Activated CD8-positive, alpha-beta memory T cell treated with anti-CD3 and anti-CD28 coated beads, Interleukin-2, amount 50 U/mL, for 1 hour (primary cell): ENCODE measurements around the gene DPP4.
"Not testable (repeated sequence)": the region's sequence is repeated elsewhere in the genome, so short reads cannot be mapped to it uniquely, and the experiment has no call there.

Source experiments
- DNase-seq: peaks from one replicate; pipeline ENCODE4 v3.0.0-alpha.2; 2020; ENCODE audit errors: extremely low read depth

DPP4 gene

GRCh38 chr2:161991991-161992390 is 82.0 kb downstream of the DPP4 start:
- DNase-seq: no peak

- no peak for DNase-seq
These were observed 83.3 kb downstream of the DPP4 start for GRCh38 chr2:161990741-161991140.

DNA sequence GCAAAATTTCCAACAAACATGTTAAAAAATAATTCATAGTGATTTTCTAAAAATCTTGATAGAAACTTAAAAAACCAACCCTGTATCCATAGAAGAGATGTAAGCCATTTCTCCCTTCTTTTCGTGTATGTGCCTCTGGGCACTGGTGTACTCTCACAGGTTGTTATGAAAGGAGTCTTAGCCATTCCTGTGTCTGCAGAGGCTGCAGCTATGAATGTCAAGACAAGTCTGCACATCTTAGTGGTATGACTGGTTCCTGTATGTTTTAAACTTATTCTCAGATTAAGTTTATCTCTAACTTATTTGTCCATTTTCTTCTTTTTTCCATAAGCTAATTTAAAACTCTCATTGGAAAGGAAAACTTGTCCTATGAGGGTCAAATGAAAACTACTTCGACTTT is 84.0 kb downstream of the DPP4 start:
- DNase-seq: no peak

GRCh38 chr2:161988589-161988988 is 85.4 kb downstream of the DPP4 start:
- DNase-seq: no peak

- DNase-seq: no peak
These were observed 86.7 kb downstream of the DPP4 start for GRCh38 chr2:161987311-161987710.

DNA sequence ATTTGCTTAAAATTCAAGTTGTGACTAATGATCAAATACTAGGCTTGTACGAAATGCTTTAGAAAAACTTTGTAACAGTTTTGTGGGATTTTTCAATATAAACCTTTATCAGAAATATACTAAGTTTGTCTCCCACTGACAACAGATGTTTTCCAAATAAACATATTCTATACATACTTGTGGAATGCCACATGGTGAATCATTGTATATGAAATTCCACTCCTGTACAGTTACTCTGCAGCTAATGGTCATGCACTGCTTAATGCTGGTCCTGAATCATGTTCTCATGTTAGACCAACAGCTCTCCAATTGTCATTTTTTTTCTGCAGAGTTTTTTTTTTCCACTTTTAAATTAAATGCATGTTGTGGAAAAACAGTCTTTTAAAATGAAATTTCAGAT is 90.1 kb downstream of the DPP4 start:
- DNase-seq: no peak

- no peak for DNase-seq
These were observed 90.7 kb downstream of the DPP4 start for GRCh38 chr2:161983331-161983651.

GRCh38 chr2:161982548-161983330 is 91.3 kb downstream of the DPP4 start:
- no peak for DNase-seq

GRCh38 chr2:161981679-161982250 is 92.2 kb downstream of the DPP4 start:
- DNase-seq: no peak

DNA sequence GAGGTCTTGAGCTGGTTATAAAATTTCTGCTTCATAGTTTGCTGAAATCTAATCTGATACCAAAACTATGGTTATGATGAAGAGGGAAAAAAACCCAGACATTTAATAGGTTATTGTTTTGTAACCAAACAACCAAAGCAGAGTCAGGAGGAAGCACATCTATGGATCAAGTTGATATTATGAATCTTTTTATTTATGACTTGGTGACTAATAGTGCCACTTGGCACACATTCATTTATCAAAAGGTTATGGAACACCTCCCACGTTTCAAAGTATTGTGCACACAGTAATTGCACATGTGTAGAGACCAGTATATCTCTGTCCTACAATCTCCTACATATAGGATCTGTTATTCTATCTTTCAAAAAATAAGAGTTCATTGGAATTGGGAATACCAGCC is 93.0 kb downstream of the DPP4 start:
- no peak for DNase-seq

DNA sequence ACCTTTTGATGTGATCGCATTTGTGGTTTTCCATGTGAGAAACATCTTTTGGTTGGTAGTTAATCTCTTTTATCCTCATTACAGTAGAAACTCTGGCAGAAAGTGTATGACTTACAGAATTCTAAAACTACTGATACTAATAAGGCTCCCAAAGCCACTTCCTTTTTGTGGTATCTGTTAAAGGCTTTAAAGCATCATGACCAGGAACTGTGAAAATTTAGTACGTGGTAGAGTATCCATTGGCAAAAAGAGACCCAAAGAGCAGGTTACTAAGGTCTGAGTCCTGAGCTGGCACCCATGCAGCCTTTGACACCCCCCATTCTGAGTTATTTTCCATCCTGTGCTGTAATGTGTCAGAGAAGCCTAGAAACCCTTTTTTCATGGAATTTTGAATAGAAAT is 94.5 kb downstream of the DPP4 start:
- no peak for DNase-seq

GRCh38 chr2:161977926-161978325 is 96.1 kb downstream of the DPP4 start:
- not testable (repeated sequence) for DNase-seq

DNA sequence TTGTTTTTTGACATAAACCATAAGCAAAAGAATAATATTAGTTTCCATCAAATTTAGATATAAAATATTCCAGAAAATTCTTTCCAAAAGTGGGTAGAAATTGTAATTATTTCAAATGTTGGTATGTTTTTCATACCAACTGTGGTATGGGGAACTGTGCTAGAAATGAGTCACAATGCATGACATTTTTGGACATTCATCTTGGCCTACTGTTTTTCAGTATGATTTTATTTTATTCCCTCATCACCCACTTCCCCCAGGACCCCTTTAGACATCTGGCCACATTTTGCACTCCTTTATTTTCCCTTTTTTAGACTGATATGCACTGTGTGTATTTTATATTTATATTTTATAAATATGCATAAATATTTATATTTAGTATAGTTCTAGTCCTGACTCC is 97.1 kb downstream of the DPP4 start:
- no peak for DNase-seq

GRCh38 chr2:161976295-161976694 is 97.7 kb downstream of the DPP4 start:
- DNase-seq: no peak

- DNase-seq: no peak
These were observed 98.2 kb downstream of the DPP4 start for GRCh38 chr2:161975813-161976160.

GRCh38 chr2:161975062-161975812 is 98.8 kb downstream of the DPP4 start:
- no peak for DNase-seq

- DNase-seq: no peak
These were observed 99.6 kb downstream of the DPP4 start for GRCh38 chr2:161974461-161974860.

GRCh38 chr2:161972866-161973265 is 101.1 kb downstream of the DPP4 start:
- no peak for DNase-seq

- DNase-seq: no peak
These were observed 101.8 kb downstream of the DPP4 start for GRCh38 chr2:161972232-161972631.

GRCh38 chr2:161971551-161971950 is 102.5 kb downstream of the DPP4 start:
- DNase-seq: no peak

GRCh38 chr2:161969159-161969558 is 104.9 kb downstream of the DPP4 start:
- no peak for DNase-seq

- no peak for DNase-seq
These were observed 108.0 kb downstream of the DPP4 start for GRCh38 chr2:161965994-161966393.

DNA sequence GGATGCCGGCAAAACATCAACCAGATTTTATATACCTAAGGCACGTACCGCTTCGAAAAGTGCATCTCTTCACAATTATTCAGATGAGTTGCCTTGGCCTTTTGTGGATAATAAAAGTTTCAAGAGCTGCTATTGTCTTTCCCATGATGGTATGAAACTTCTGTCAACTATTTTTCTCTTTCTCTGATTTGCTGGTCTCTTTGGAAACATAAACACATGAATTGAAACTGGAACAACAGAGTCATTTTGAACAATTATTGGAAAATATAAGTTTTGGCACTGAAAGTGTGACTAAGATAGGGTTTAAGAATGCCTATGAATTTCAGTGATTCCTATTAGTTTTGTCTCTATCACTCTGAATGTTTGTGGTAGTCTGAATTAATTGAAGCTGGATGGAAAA is 109.9 kb downstream of the DPP4 start:
- no peak for DNase-seq
